Measurements from ENCODE around the gene PROSER2.
"Not testable (repeated sequence)": the region's sequence is repeated elsewhere in the genome, so short reads cannot be mapped to it uniquely, and the experiment has no call there.

GRCh38 chr10:11889263-11889662 lies 66.1 kb downstream of the PROSER2 start:
- not testable (repeated sequence) for TF ChIP-seq YY1 (IDR thresholded peaks at IDR 0.05); CTCF (IDR thresholded peaks at IDR 0.05; ENCODE audit: low read depth, low read length, missing input control); REST (IDR thresholded peaks at IDR 0.05); TAF1 (conservative IDR thresholded peaks at IDR 0.05); JUND (IDR thresholded peaks at IDR 0.05); MAX (IDR thresholded peaks at IDR 0.05)

Data from liver (tissue), 3 donors.